ENCODE data around the gene MYO7A. TPM values are rescaled to one million over a fixed set of nuclear protein-coding genes. Genes with fewer than 3 reads are reported as not detected.

MYO7A gene
- total RNA-seq, 3 donors from 2014 or later, result 2.3 to 9.9 (median 6.7) TPM

DNA sequence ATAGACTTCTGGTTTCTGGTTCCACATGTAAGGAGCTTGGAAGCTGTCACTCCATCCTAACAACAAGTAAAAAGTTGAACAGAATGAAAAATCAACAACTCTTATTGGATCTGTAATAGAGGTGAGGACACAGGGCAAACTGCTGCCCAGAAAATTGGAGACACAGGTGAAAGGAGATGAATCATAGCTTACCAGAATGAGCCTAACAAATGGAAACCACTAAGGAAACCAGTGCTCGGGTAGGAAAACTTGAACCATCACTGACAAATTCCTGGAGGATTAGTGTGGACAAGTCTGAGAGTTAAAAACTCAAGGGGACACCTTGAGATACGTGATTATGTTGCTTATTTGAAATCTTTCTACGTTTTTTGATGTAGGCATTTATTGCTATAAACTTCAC, 121.4 kb downstream of the MYO7A start:
- intact Hi-C loops (cut with DNase I, micrococcal nuclease), result no loop called here
- H3K9me3 ChIP-seq, result peaks cover 9% of the 10 kb centered on the region
- no peak for DNase-seq
- peaks cover 5% of the 10 kb centered on the region for H3K4me1 ChIP-seq (ENCODE audit: low read depth)
- H3K4me3 ChIP-seq, result no peak overlapping the region
- ATAC-seq, result no peak
- TF ChIP-seq CTCF (IDR thresholded peaks at IDR 0.05), result no peak
- H3K36me3 ChIP-seq (ENCODE audit: low read depth), result no peaks in the 10 kb centered on the region

DNA sequence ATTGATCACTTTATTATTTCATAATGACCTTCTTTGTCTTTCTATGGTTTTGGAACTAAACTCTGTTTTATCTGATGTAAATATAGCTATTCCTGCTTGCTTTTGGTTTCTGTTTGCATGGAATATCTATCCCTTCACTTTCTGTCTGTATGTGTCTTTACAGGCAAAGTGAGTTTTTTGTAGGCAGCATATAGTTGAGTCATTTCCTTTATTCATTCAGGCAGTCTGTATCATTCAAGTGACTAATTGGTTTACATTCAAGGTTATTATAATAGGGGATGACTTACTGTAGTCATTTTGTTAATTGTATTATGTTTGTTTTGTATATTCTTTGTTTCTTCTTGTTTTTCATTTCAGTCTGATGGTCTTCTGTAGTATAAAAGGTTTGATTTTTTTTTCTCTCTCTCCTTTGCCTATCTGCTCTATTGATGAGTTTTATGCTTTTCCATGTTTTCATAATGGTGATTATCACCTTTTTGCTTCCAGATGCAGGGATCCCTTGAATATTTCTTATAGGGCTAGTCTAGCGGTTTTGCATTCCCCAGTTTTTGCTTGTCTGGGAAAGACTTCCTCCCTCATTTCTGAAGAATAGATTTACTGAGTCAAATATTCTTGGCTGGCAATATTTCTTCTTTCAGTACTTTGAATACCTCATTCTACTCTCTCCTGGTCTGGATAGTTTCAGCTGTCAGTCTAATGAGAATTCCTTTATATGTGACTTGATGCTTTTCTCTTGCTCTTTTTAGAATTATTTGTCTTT, 123.0 kb downstream of the MYO7A start:
- intact Hi-C loops (cut with DNase I, micrococcal nuclease), result no loop called here
- Histone ChIP-seq H3K4me1 (ENCODE audit: low read depth) (peaks cover 5% of the 10 kb centered on the region), H3K36me3 (ENCODE audit: low read depth) (no peaks in the 10 kb centered on the region), H3K9me3 (peaks cover 9% of the 10 kb centered on the region), H3K4me3 (no peak overlapping the region)
- no peak for DNase-seq
- ATAC-seq, result peak; percentile 51
- no peak for TF ChIP-seq CTCF (IDR thresholded peaks at IDR 0.05)

DNA sequence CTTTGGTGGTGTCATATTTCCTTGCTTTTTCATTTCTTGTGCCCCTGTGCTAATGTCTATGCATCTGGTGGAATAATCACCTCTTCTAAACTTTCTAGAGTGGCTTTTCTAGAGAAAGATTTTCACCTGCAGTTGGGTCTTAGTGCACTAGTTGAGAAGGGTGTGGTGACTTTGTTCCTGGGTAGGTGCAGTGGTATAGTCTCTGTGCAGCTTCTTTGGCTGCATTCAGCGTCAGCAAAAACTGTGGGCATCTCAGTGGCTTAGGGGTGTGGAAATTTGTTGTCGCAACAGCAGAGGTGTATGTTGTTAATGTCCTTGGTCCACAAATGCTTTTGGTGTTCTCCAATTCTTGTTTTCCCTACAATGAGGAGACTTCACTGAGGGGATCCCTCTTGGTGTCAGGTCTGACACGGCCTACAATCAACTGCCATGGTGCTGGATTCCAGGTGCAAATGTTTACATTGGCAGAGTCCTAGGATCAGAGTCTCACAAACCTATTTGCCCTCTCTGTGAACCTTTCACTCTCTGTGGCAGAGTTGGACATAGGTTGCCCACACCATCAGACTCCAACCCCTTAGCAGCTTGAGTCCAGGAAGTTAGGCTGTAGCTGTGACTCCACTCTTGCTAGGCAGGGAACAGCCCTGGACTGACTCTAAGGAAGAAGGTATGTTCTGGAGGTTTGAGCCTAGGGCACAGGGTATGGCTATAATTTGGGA, 124.7 kb downstream of the MYO7A start:
- ATAC-seq (peak; percentile 93), DNase-seq (peak in 1 of 3 donors; percentile 37)
- no peak for TF ChIP-seq CTCF (IDR thresholded peaks at IDR 0.05)
- intact Hi-C loops (cut with DNase I, micrococcal nuclease), result no loop called here
- Histone ChIP-seq H3K36me3 (ENCODE audit: low read depth) (no peaks in the 10 kb centered on the region), H3K4me1 (ENCODE audit: low read depth) (peaks cover 5% of the 10 kb centered on the region), H3K9me3 (peaks cover 9% of the 10 kb centered on the region), H3K4me3 (no peak overlapping the region)

DNA sequence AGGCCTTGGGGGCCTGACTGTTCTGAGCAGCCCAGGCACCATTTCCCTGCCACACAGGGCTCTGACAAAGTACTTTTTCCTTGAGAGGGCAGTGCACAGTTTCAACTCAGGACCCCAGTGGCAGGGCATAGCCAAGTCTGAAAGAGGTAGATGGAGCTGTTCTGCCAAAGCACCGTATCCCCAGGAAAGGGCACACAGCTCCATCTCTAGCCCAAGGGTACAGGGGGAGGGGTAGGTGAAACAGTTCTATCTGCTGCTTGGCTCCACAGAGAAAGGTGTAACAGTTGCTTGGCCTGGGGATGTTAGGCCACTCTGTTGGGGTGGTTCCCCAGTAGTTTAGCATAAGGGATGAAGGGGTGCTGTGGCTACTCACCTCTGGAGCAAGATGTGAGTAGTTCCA, 125.6 kb downstream of the MYO7A start:
- intact Hi-C loops (cut with DNase I, micrococcal nuclease), result no loop called here
- TF ChIP-seq CTCF (IDR thresholded peaks at IDR 0.05), result no peak
- ATAC-seq, result no peak
- Histone ChIP-seq H3K36me3 (ENCODE audit: low read depth) (no peaks in the 10 kb centered on the region), H3K9me3 (peaks cover 9% of the 10 kb centered on the region), H3K4me1 (ENCODE audit: low read depth) (peaks cover 5% of the 10 kb centered on the region), H3K4me3 (no peak overlapping the region)
- no peak for DNase-seq

- Histone ChIP-seq H3K36me3 (ENCODE audit: low read depth) (no peaks in the 10 kb centered on the region), H3K4me1 (ENCODE audit: low read depth) (no peaks in the 10 kb centered on the region), H3K9me3 (peaks cover 15% of the 10 kb centered on the region), H3K4me3 (no peak overlapping the region)
- no peak for ATAC-seq
- TF ChIP-seq CTCF (IDR thresholded peaks at IDR 0.05), result no peak
- no peak for DNase-seq
- intact Hi-C loops (cut with DNase I, micrococcal nuclease), result no loop called here
Observed at GRCh38 chr11:77259641-77260040, 131.6 kb downstream of the MYO7A start.
